Smooth muscle cell (in vitro differentiated cells): ENCODE data around the gene BRAP. TPM values are rescaled to one million over a fixed set of nuclear protein-coding genes. Genes with fewer than 3 reads are reported as not detected.
"Not testable (repeated sequence)": the region's sequence is repeated elsewhere in the genome, so short reads cannot be mapped to it uniquely, and the experiment has no call there.

Source experiments
- DNase-seq: peaks from one replicate; lab custom pipeline; 2025; ENCODE audit not compliant: unreplicated experiment; lab: John Stamatoyannopoulos, UW
- H2AFZ ChIP-seq: fragments of 200-600 bp; sonication (generic); 2 replicates; pipeline ENCODE4 v1.6.0; 2016; ENCODE audit warnings: antibody characterized with exemption, low read depth, mild to moderate bottlenecking
- H3F3A ChIP-seq: fragments of 200-600 bp; sonication (generic); 2 replicates; pipeline ENCODE4 v1.6.0; 2017; ENCODE audit warnings: antibody characterized with exemption, low read depth
- H3K27ac ChIP-seq: fragments of 200-600 bp; sonication (generic); 2 replicates; pipeline ENCODE4 v1.5.1; 2016; ENCODE audit warnings: low read depth, mild to moderate bottlenecking
- H3K27me3 ChIP-seq: fragments of 200-600 bp; sonication (generic); 2 replicates; pipeline ENCODE4 v1.6.1; 2016; ENCODE audit warnings: low read depth, mild to moderate bottlenecking
- H3K36me3 ChIP-seq: fragments of 200-600 bp; sonication (generic); 2 replicates; pipeline ENCODE4 v1.5.1; 2016; ENCODE audit warnings: low read depth
- H3K4me1 ChIP-seq: fragments of 200-600 bp; sonication (generic); 2 replicates; pipeline ENCODE4 v1.5.1; 2016; ENCODE audit warnings: low read depth
- H3K4me2 ChIP-seq: fragments of 200-600 bp; sonication (generic); 2 replicates; pipeline ENCODE4 v1.6.0; 2016; ENCODE audit warnings: mild to moderate bottlenecking
- H3K4me3 ChIP-seq: fragments of 200-600 bp; sonication (generic); 2 replicates; pipeline ENCODE4 v1.5.1; 2016; ENCODE audit warnings: mild to moderate bottlenecking
- H3K79me2 ChIP-seq: fragments of 200-600 bp; sonication (generic); 2 replicates; pipeline ENCODE4 v1.6.0; 2016; ENCODE audit warnings: low read depth, mild to moderate bottlenecking
- H3K9ac ChIP-seq: fragments of 200-600 bp; sonication (generic); 2 replicates; pipeline ENCODE4 v1.6.0; 2016; ENCODE audit warnings: low read depth
- H3K9me3 ChIP-seq: fragments of 200-600 bp; sonication (generic); replicated peaks from 2 replicates; pipeline ENCODE4 v1.5.1; 2016; ENCODE audit warnings: low read depth
- H4K20me1 ChIP-seq: fragments of 200-600 bp; sonication (generic); 2 replicates; pipeline ENCODE4 v1.6.0; 2016; ENCODE audit warnings: low read depth
- CTCF ChIP-seq: fragments of 200-600 bp; sonication (generic); IDR thresholded peaks from 2 replicates; pipeline ENCODE4 v1.5.1; 2017; ENCODE audit warnings: borderline replicate concordance, mild to moderate bottlenecking, antibody characterized with exemption; ENCODE audit not compliant: insufficient read depth, poor library complexity, severe bottlenecking
- WGBS: methylation state at CpG from one replicate; pipeline ENCODE4 v1.1.7; 2016; ENCODE audit warnings: low lambda C conversion rate; 5-methylcytosine and 5-hydroxymethylcytosine counted together
- polyA plus RNA-seq: library from polyadenylated mRNA; unstranded; fragments of >200 nt; fragmentation: Nextera tagmentation; extraction: Ambion mirVana; gene quantifications from 2 replicates; pipeline ENCODE4 v1.2.1, GENCODE V29; 2016
- total RNA-seq: library from RNA; depleted of rRNA; stranded (reverse); fragments of >200 nt; gene quantifications from 2 replicates; pipeline ENCODE4 v1.2.3, GENCODE V29; 2014

BRAP gene
- total and polyA plus RNA-seq, 2 experiments from 2014 or later = 16.4 to 18.8 TPM

GRCh38 chr12:111628505-111629260, 57.1 kb downstream of the BRAP start:
- Histone ChIP-seq H3F3A (no peaks in the 10 kb centered on the region), H3K79me2 (no peaks in the 10 kb centered on the region), H3K9me3 (no peaks in the 10 kb centered on the region), H3K36me3 (no peaks in the 10 kb centered on the region), H4K20me1 (no peaks in the 10 kb centered on the region), H3K9ac (no peak overlapping the region), H3K4me3 (no peak overlapping the region), H3K4me2 (no peak overlapping the region), H3K4me1 (no peaks in the 10 kb centered on the region), H2AFZ (no peak overlapping the region), H3K27ac (no peak overlapping the region), H3K27me3 (no peaks in the 10 kb centered on the region)
- WGBS = 97% methylated on average over 7 of the region's 7 CpGs
- DNase-seq = no peak
- TF ChIP-seq CTCF = no peak

GRCh38 chr12:111626230-111626629, 59.5 kb downstream of the BRAP start:
- H3K4me2 ChIP-seq = no peak overlapping the region
- no peak overlapping the region for H3K9ac ChIP-seq
- no peaks in the 10 kb centered on the region for H4K20me1 ChIP-seq
- no peak overlapping the region for H3K27ac ChIP-seq
- no peaks in the 10 kb centered on the region for H3K36me3 ChIP-seq
- no peaks in the 10 kb centered on the region for H3K9me3 ChIP-seq
- no peak overlapping the region for H2AFZ ChIP-seq
- DNase-seq = no peak
- no peak overlapping the region for H3K4me3 ChIP-seq
- WGBS = 91% methylated on average over 6 of the region's 6 CpGs
- no peaks in the 10 kb centered on the region for H3K79me2 ChIP-seq
- H3K27me3 ChIP-seq = no peaks in the 10 kb centered on the region
- H3F3A ChIP-seq = no peaks in the 10 kb centered on the region
- no peak for TF ChIP-seq CTCF
- H3K4me1 ChIP-seq = no peaks in the 10 kb centered on the region

GRCh38 chr12:111624540-111624939, 61.2 kb downstream of the BRAP start:
- no peak for TF ChIP-seq CTCF
- Histone ChIP-seq H3K36me3 (no peaks in the 10 kb centered on the region), H3K27me3 (no peaks in the 10 kb centered on the region), H4K20me1 (no peaks in the 10 kb centered on the region), H2AFZ (no peak overlapping the region), H3F3A (no peaks in the 10 kb centered on the region), H3K4me1 (no peaks in the 10 kb centered on the region), H3K4me3 (no peak overlapping the region), H3K79me2 (no peaks in the 10 kb centered on the region), H3K9ac (no peak overlapping the region), H3K9me3 (no peaks in the 10 kb centered on the region), H3K4me2 (no peak overlapping the region), H3K27ac (no peak overlapping the region)
- 84% methylated on average over 8 of the region's 8 CpGs for WGBS
- no peak for DNase-seq

- not testable (repeated sequence) for H3F3A ChIP-seq, DNase-seq, H3K79me2 ChIP-seq, H3K9me3 ChIP-seq, H3K4me3 ChIP-seq, H3K27ac ChIP-seq, H4K20me1 ChIP-seq, H3K4me1 ChIP-seq, H3K36me3 ChIP-seq, H3K27me3 ChIP-seq, H3K9ac ChIP-seq, H2AFZ ChIP-seq, H3K4me2 ChIP-seq
- WGBS = 94% methylated on average over 10 of the region's 10 CpGs
Observed at GRCh38 chr12:111617841-111618240, 67.9 kb downstream of the BRAP start.
